ENCODE results near the gene BTRC. TPM values are rescaled to one million over a fixed set of nuclear protein-coding genes. Genes with fewer than 3 reads are reported as not detected.

BTRC gene
- total RNA-seq, 1 donor from 2014 or later, result 35.5 TPM

- Mint-ChIP-seq H3K9me3 (no peaks in the 10 kb centered on the region), H3K27me3 (ENCODE audit: low read depth) (peaks cover 10% of the 10 kb centered on the region), H3K4me3 (no peak overlapping the region), H3K27ac (ENCODE audit: unreplicated experiment) (no peak overlapping the region), H3K4me1 (peaks cover 19% of the 10 kb centered on the region), H3K36me3 (ENCODE audit: low read depth) (no peaks in the 10 kb centered on the region)
- DNase-seq (ENCODE audit: low read depth, low spot score), result no peak
- no peak for TF ChIP-seq CTCF (conservative IDR thresholded peaks at IDR 0.05)
These were observed 138.2 kb downstream of the BTRC start for GRCh38 chr10:101492205-101492604.

GRCh38 chr10:101492814-101493213, 138.8 kb downstream of the BTRC start:
- H3K36me3 Mint-ChIP-seq (ENCODE audit: low read depth), result no peaks in the 10 kb centered on the region
- H3K9me3 Mint-ChIP-seq, result no peaks in the 10 kb centered on the region
- no peak for TF ChIP-seq CTCF (conservative IDR thresholded peaks at IDR 0.05)
- DNase-seq (ENCODE audit: low read depth, low spot score), result no peak
- H3K27ac Mint-ChIP-seq (ENCODE audit: unreplicated experiment), result no peak overlapping the region
- H3K4me1 Mint-ChIP-seq, result peaks cover 19% of the 10 kb centered on the region
- H3K4me3 Mint-ChIP-seq, result no peak overlapping the region
- H3K27me3 Mint-ChIP-seq (ENCODE audit: low read depth), result peaks cover 6% of the 10 kb centered on the region

- Mint-ChIP-seq H3K4me1 (peaks cover 19% of the 10 kb centered on the region), H3K27ac (ENCODE audit: unreplicated experiment) (no peak overlapping the region), H3K27me3 (ENCODE audit: low read depth) (peaks cover 4% of the 10 kb centered on the region), H3K36me3 (ENCODE audit: low read depth) (no peaks in the 10 kb centered on the region), H3K4me3 (no peak overlapping the region), H3K9me3 (no peaks in the 10 kb centered on the region)
- TF ChIP-seq CTCF (conservative IDR thresholded peaks at IDR 0.05), result no peak
- DNase-seq (ENCODE audit: low read depth, low spot score), result no peak
These were observed 139.3 kb downstream of the BTRC start for GRCh38 chr10:101493249-101493648.

- no peak overlapping the region for H3K4me3 Mint-ChIP-seq
- no peak overlapping the region for H3K27ac Mint-ChIP-seq (ENCODE audit: unreplicated experiment)
- H3K4me1 Mint-ChIP-seq, result peaks cover 19% of the 10 kb centered on the region
- no peak for TF ChIP-seq CTCF (conservative IDR thresholded peaks at IDR 0.05)
- H3K36me3 Mint-ChIP-seq (ENCODE audit: low read depth), result no peaks in the 10 kb centered on the region
- peaks cover 3% of the 10 kb centered on the region for H3K27me3 Mint-ChIP-seq (ENCODE audit: low read depth)
- no peak for DNase-seq (ENCODE audit: low read depth, low spot score)
- H3K9me3 Mint-ChIP-seq, result no peaks in the 10 kb centered on the region
These were observed 139.9 kb downstream of the BTRC start for GRCh38 chr10:101493782-101494281.

- TF ChIP-seq CTCF (conservative IDR thresholded peaks at IDR 0.05), result no peak
- H3K36me3 Mint-ChIP-seq (ENCODE audit: low read depth), result no peaks in the 10 kb centered on the region
- H3K4me3 Mint-ChIP-seq, result no peak overlapping the region
- no peak overlapping the region for H3K27ac Mint-ChIP-seq (ENCODE audit: unreplicated experiment)
- H3K27me3 Mint-ChIP-seq (ENCODE audit: low read depth), result no peaks in the 10 kb centered on the region
- no peaks in the 10 kb centered on the region for H3K9me3 Mint-ChIP-seq
- H3K4me1 Mint-ChIP-seq, result peaks cover 15% of the 10 kb centered on the region
- no peak for DNase-seq (ENCODE audit: low read depth, low spot score)
These were observed 140.7 kb downstream of the BTRC start for GRCh38 chr10:101494650-101495049.

All from neural crest cell (in vitro differentiated cells).